Muscle of back (tissue), 13 donors: ENCODE measurements around the gene GGTLC1. TPM values are rescaled to one million over a fixed set of nuclear protein-coding genes. Genes with fewer than 3 reads are reported as not detected.
"Not testable (repeated sequence)": the region's sequence is repeated elsewhere in the genome, so short reads cannot be mapped to it uniquely, and the experiment has no call there.

Experiments used
- DNase-seq, 3 donors: peaks; one replicate each; pipeline versions ENCODE4 v3.0.0 to v3.0.0-alpha.2; 2013
- long read RNA-seq, 9 donors: transcript quantifications; one replicate each; lab custom pipeline, GENCODE V29; 2026
- polyA plus RNA-seq, 10 donors: library from polyadenylated mRNA; unstranded; fragments of 120-200 nt; gene quantifications; one replicate each; pipeline ENCODE4 v1.2.1, GENCODE V29; 2013; ENCODE audit not compliant: insufficient read length in 10 of 10

Gene GGTLC1
- not detected for polyA plus RNA-seq
- long read RNA-seq, donor 1: 0 reads
- long read RNA-seq, donor 2: 0 reads
- long read RNA-seq, donor 3: 0 reads
- long read RNA-seq, donor 4: 0 reads
- long read RNA-seq, donor 5: 0 reads
- long read RNA-seq, donor 6: 0 reads
- long read RNA-seq, donor 7: 0 reads
- long read RNA-seq, donor 8: 0 reads
- long read RNA-seq, donor 9: 0 reads

- DNase-seq: no peak
Observed at GRCh38 chr20:23988561-23988960, at the start of gene GGTLC1. Gene GGTLC1 (minus strand): TSS chr20:23988779. CDS start chr20:23986611, 2,168 bp downstream.

GRCh38 chr20:24034820-24035219 lies 46.2 kb upstream of the GGTLC1 start:
- DNase-seq: no peak

DNA sequence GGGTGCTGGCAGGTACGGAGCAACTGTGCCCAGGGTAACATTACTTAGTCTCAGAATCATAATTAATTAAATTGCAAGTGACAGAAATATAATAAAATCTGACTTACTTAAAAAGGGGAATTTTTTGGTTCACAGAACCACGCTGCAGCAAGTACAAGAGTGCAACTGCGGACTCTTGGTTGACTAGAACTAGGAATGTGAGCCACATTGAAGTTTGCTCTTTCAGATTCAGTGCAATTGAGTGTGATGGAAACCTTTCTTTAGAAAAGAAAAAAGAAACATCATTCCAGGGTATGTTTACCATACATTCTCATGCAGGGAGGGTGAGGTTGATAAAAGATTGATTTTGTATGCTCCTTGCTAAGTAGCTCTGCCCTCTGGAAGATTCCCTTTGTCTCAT lies 45.0 kb upstream of the GGTLC1 start:
- DNase-seq: no peak

DNA sequence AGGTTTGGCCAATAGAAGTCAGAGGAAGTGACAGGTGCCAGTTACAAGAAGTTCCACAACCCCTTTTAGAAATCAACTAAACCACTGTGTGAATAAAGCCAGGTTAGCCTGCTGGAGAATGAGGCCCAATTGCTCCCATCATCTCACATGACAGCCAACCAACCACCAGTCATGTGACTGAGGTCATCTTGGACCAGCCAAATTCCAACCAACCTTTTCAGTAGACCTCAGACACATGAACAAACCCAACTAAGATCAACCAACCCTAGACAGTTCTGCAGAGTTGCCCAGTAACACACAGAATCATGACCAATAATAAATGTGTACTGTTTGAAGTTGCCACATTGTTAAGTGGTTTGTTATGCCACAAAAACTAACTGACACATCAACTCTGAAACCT lies 44.6 kb upstream of the GGTLC1 start:
- DNase-seq: no peak

DNA sequence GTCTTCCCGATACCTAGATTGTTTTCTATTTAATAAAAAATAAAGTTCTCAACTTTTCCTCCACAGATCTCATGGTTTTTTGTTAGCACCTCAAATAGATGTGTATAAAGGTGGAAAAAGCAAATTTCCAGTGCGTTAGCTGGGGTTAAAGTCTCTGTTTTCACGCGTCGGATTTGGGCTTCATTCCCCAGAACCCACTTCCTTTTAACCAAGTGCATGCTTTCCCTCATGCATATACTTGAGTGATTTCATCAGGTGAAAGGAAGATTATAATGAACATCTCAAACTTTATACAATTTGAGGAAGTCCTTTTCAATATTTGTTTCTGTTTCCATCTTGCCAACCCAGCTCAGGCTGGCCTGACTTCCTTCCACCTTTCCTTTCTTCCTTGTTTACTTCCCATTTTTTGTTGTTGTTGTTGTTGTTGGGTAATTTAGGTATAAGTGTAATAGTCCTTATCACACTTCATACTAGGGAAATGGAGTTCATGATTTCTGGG lies 43.9 kb upstream of the GGTLC1 start:
- no peak for DNase-seq

DNA sequence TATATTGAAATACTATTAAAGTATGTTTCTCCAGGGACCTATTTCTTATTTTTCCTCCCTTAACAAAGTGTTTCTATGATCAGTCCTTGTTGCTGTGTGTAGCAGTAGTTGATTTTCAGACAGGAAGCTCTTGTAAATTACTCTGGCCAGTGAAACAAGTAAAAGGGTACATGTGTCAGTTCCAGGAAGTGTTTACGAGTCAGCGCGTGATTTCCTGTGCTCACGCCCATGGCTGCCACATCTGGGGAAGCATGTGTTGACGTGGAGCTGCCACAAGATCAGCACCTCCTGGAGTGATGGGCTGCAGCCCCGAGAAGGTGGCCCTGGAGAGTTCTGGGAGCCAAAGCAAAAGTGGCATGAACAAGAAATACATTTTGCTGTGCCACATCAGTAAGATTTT lies 38.6 kb upstream of the GGTLC1 start:
- peak; percentile 20 to 58 (median 37) for DNase-seq

DNA sequence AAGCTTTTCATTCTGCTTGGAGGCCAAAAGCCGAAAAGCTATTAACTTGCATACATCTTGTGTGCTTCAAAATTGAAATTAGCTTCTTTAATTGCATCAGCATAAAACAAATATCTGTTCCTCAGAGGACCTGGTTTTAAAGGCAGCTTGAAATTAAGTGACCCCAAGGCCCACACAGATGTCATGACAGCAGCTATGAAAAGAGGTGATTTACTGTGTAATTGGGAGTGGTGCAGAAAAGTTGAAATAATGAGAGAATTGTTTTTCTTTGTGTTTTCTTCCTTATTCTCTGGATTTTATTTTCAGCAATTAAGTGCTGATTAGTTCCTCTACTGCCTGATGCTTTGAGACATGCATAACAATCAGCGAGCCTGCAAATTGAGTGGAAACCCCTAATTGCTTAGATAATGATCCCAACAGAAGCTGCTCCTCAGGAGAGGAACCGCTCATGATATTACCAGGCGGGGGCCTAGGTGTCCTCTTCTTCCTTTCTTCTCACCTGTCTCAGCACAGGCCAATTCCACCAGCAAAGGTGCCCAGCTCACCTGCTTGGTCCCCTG lies 34.1 kb upstream of the GGTLC1 start:
- DNase-seq: no peak

- DNase-seq: no peak
Observed at GRCh38 chr20:24018796-24019195, 30.2 kb upstream of the GGTLC1 start.

GRCh38 chr20:24017458-24017755 lies 28.8 kb upstream of the GGTLC1 start:
- DNase-seq: no peak

- DNase-seq: no peak
Observed at GRCh38 chr20:24016607-24017457, 28.3 kb upstream of the GGTLC1 start.

DNA sequence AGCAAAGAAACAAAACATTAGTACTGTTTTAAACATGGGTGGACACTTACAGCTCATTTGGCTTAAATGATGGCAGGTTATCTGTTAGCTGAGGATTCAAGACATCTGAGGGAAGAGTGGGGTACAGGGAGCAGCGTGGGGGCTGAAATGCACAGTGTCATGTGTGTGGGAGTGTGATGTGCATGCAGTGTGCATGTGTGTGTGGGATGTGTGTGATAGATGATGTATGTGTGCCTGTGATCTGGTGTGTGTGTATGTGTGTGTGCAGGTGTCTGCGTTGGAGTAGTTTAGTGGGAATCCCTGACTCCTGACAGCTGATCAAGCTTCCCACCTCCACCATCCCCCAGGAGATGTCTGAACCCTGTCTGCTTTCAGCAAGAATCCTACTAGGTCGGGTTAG lies 25.4 kb upstream of the GGTLC1 start:
- no peak for DNase-seq

- DNase-seq: no peak
Observed at GRCh38 chr20:24011282-24011681, 22.7 kb upstream of the GGTLC1 start.

- no peak for DNase-seq
Observed at GRCh38 chr20:24007758-24008157, 19.2 kb upstream of the GGTLC1 start.

- DNase-seq: no peak
Observed at GRCh38 chr20:24007073-24007595, 18.6 kb upstream of the GGTLC1 start.

GRCh38 chr20:24006626-24007025 lies 18.0 kb upstream of the GGTLC1 start:
- DNase-seq: no peak

DNA sequence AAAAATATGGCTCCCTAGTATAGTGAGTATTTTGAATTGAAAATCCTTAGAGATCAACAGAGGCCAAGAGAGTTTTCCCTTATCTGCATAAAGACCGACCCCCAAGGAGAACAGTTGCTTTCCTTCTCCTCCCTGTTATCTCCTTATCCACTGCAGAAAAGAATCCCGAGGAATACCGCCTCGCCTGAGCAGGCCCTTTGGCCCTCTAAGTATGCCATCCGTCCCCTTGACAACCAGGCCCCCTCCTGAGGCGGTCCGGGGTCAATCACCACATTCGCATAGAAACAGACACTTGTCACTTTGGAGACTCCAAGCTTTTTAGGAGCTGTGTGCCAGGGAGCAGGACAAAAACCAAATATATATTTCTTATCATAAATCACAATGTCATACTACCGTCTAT lies 15.9 kb upstream of the GGTLC1 start:
- DNase-seq: no peak

DNA sequence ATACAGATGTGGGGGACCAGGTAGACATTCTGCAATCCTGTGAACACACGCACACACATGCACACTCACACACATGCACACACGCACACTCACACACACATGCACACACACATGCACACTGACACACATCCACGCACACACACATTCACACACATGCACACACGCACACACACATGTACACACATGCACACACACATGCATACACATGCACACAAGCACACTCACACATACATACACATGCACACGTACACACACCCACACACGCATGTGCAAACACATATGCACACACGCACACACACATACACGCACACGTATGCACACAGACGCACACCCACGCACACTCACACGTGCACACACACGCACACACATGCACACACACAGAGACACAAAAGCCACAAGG lies 14.3 kb upstream of the GGTLC1 start:
- no peak for DNase-seq

DNA sequence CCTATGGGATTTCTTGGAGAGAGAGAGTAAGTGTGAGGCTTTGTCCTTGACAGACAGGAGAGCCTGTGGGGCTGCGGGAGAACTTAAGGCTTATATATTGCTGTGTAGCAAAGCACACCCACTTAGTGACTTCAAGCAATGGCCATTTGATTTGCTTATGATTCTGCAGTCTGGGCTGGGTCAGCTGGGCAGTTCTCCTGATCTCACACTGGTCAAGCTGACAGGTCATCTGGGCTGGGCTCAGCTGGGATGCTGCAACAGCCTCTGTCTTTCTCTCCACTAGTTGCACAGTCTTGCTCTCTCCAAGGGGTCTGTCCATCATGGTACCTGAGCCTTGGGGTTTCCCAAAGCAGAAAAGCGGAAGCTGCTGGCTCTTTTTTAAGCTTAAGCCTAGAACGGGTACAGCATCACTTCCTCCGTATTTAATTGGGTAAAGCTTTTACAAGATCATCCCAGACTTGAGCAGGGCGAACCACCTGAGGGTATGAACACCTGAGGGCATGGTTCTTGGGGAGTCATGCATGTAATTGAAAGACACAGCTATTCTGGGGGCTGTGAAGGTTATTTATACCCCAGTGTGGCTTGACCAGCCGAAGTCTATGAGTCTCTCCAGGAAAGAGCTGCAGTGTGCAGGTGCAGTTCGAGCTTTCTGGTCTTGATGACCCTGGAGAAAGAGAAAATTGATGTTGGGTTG lies 13.3 kb upstream of the GGTLC1 start:
- DNase-seq: no peak

DNA sequence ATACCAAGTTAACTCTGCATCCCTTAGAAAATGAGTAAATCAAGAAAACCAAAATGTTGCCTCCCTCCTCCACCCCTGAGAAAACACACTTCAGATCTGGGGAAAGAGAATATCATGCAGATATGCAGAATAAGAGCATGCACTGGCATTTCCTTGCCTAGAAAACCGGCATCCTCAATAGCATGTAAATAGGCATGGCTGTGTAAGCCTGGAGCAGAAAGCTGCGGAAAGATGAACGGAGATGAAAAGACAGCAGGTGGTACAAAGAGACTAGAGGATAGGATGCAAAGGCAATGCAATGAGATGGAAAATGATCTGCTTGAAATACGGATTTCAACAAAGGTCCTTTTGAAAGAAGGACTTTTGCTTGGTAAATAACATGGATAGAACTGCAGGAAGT lies 10.3 kb upstream of the GGTLC1 start:
- no peak for DNase-seq

DNA sequence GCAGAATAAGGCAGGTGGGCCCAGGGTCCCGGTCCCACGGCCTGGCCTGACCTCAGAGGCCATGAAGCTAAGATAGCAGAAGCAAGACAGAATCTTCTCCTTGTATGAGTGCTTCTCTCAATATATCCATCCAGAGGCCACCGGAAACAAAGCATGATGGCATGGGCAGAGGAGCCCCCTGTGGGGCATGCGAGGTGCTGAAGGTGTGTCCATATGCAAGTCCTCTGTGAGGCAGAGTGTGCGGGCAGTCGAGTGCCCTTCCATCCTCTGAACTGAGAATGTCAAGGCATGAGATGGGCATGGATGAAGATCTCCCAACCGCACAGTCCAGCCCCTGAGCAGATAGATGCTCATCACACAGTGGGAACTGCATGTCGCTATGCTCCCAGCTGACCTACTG lies 9.8 kb upstream of the GGTLC1 start:
- no peak for DNase-seq

DNA sequence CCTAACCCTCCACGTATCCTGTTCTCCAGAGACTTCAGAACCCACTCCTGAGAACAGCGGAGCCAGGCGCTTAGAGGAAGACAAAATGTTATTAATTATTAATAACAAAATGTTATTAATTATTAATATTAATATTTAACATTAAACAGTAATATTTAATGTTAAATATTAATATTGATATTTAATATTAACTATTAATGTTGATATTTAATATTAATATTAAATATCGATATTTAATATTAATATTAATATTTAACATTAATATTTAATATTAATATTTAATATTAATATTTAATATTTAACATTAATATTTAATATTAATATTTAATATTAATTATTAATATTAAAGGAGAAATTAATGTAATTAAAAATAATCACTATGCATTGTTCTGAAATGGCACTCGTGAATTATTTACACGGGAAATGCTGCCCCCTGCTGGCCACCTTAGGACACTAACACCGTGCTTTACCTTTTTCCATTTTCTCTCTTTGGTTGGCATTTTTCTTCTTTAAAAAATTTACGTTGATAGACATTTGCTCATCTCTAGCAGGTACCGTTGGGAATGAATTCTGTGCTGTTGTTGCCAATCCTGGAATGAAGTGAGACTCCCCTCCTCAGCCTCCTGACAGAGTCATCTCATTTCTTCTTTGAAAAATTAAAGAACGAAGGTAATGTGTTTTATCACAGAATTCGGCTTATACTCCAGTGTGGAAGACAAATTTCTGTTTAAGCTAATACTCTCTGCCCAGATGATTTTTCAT lies 7.5 kb upstream of the GGTLC1 start:
- peak; percentile 13 to 53 (median 46) for DNase-seq

GRCh38 chr20:23995291-23995690 lies 6.7 kb upstream of the GGTLC1 start:
- DNase-seq: not testable (repeated sequence)
